GM12801 (cell line): ENCODE results near the gene RARG.

ENCODE experiments used
- CTCF ChIP-seq: IDR thresholded peaks from one replicate; pipeline ENCODE4 v1.5.1; 2011; ENCODE audit warnings: control low read depth; ENCODE audit not compliant: insufficient read length; ENCODE audit errors: extremely low read depth

The RARG gene

GRCh38 chr12:53214687-53215455 is 17.1 kb downstream of the RARG start:
- no peak for TF ChIP-seq CTCF

- no peak for TF ChIP-seq CTCF
Observed at GRCh38 chr12:53214221-53214620, 17.8 kb downstream of the RARG start.

GRCh38 chr12:53213348-53213747 is 18.7 kb downstream of the RARG start:
- TF ChIP-seq CTCF, result no peak

GRCh38 chr12:53212931-53213330 is 19.1 kb downstream of the RARG start:
- no peak for TF ChIP-seq CTCF

GRCh38 chr12:53211476-53212381 is 20.3 kb downstream of the RARG start:
- TF ChIP-seq CTCF, result no peak

- no peak for TF ChIP-seq CTCF
Observed at GRCh38 chr12:53210843-53211242, 21.2 kb downstream of the RARG start.

GRCh38 chr12:53208877-53209463 is 23.0 kb downstream of the RARG start:
- TF ChIP-seq CTCF, result no peak
